ENCODE results near the gene ANKFY1. TPM values are rescaled to one million over a fixed set of nuclear protein-coding genes. Genes with fewer than 3 reads are reported as not detected.

ANKFY1 gene
- total and polyA plus RNA-seq, 2 experiments from 2014 or later: 18.6 to 32.8 TPM

GRCh38 chr17:4173781-4174180 is 90.0 kb downstream of the ANKFY1 start:
- no peak overlapping the region for H3K4me3 ChIP-seq
- H3K9me2 ChIP-seq (replicated peaks; ENCODE audit: insufficient read depth): no peaks in the 10 kb centered on the region
- DNase-seq (ENCODE audit: low spot score): no peak
- H3K36me3 ChIP-seq (replicated peaks; ENCODE audit: insufficient read depth, low read depth): no peaks in the 10 kb centered on the region
- no peak overlapping the region for H3K4me2 ChIP-seq
- no peaks in the 10 kb centered on the region for H3K9me3 ChIP-seq (ENCODE audit: low read depth)
- no peak overlapping the region for H3K27ac ChIP-seq
- no peaks in the 10 kb centered on the region for H3K79me2 ChIP-seq
- TF ChIP-seq EZH2phosphoT487 (IDR thresholded peaks at IDR 0.05; ENCODE audit: low read depth, severe bottlenecking, unreplicated experiment): no peak
- no peak for TF ChIP-seq CTCF (IDR thresholded peaks at IDR 0.05; ENCODE audit: poor library complexity)
- no peak for TF ChIP-seq EZH2 (IDR thresholded peaks at IDR 0.05; ENCODE audit: borderline replicate concordance)
- WGBS (ENCODE audit: low lambda C conversion rate, missing lambda C conversion rate): 97% methylated on average over 7 of the region's 7 CpGs
- no peaks in the 10 kb centered on the region for H4K20me1 ChIP-seq (ENCODE audit: insufficient read depth, poor library complexity, severe bottlenecking)
- H3K27me3 ChIP-seq: no peaks in the 10 kb centered on the region
- H2AFZ ChIP-seq: no peak overlapping the region
- H3K4me1 ChIP-seq (ENCODE audit: insufficient read depth): peaks cover 6% of the 10 kb centered on the region

GRCh38 chr17:4172356-4172755 is 91.4 kb downstream of the ANKFY1 start:
- Histone ChIP-seq H3K36me3 (replicated peaks; ENCODE audit: insufficient read depth, low read depth) (no peaks in the 10 kb centered on the region), H3K27ac (no peak overlapping the region), H3K4me2 (no peak overlapping the region), H2AFZ (no peak overlapping the region), H4K20me1 (ENCODE audit: insufficient read depth, poor library complexity, severe bottlenecking) (no peaks in the 10 kb centered on the region), H3K4me3 (no peak overlapping the region), H3K4me1 (ENCODE audit: insufficient read depth) (peaks cover 6% of the 10 kb centered on the region), H3K9me2 (replicated peaks; ENCODE audit: insufficient read depth) (no peaks in the 10 kb centered on the region), H3K9me3 (ENCODE audit: low read depth) (no peaks in the 10 kb centered on the region), H3K27me3 (no peaks in the 10 kb centered on the region), H3K79me2 (no peaks in the 10 kb centered on the region)
- WGBS (ENCODE audit: low lambda C conversion rate, missing lambda C conversion rate): 98% methylated on average over 12 of the region's 12 CpGs
- no peak for DNase-seq (ENCODE audit: low spot score)
- TF ChIP-seq EZH2phosphoT487 (IDR thresholded peaks at IDR 0.05; ENCODE audit: low read depth, severe bottlenecking, unreplicated experiment) (no peak), CTCF (IDR thresholded peaks at IDR 0.05; ENCODE audit: poor library complexity) (no peak), EZH2 (IDR thresholded peaks at IDR 0.05; ENCODE audit: borderline replicate concordance) (no peak)

GRCh38 chr17:4170639-4171280 is 93.0 kb downstream of the ANKFY1 start:
- no peaks in the 10 kb centered on the region for H3K9me3 ChIP-seq (ENCODE audit: low read depth)
- H3K4me3 ChIP-seq: no peak overlapping the region
- H3K79me2 ChIP-seq: no peaks in the 10 kb centered on the region
- H3K4me1 ChIP-seq (ENCODE audit: insufficient read depth): no peaks in the 10 kb centered on the region
- no peak overlapping the region for H3K27ac ChIP-seq
- no peaks in the 10 kb centered on the region for H3K9me2 ChIP-seq (replicated peaks; ENCODE audit: insufficient read depth)
- no peaks in the 10 kb centered on the region for H4K20me1 ChIP-seq (ENCODE audit: insufficient read depth, poor library complexity, severe bottlenecking)
- H3K4me2 ChIP-seq: no peak overlapping the region
- no peak for TF ChIP-seq EZH2 (IDR thresholded peaks at IDR 0.05; ENCODE audit: borderline replicate concordance)
- no peak for TF ChIP-seq CTCF (IDR thresholded peaks at IDR 0.05; ENCODE audit: poor library complexity)
- TF ChIP-seq EZH2phosphoT487 (IDR thresholded peaks at IDR 0.05; ENCODE audit: low read depth, severe bottlenecking, unreplicated experiment): no peak
- WGBS (ENCODE audit: low lambda C conversion rate, missing lambda C conversion rate): 95% methylated on average over 27 of the region's 27 CpGs
- no peaks in the 10 kb centered on the region for H3K36me3 ChIP-seq (replicated peaks; ENCODE audit: insufficient read depth, low read depth)
- DNase-seq (ENCODE audit: low spot score): no peak
- no peaks in the 10 kb centered on the region for H3K27me3 ChIP-seq
- H2AFZ ChIP-seq: no peak overlapping the region

Measured in hepatocyte (in vitro differentiated cells).